HepG2 (cell line): ENCODE results near the gene TAF6L. TPM values are rescaled to one million over a fixed set of nuclear protein-coding genes. Genes with fewer than 3 reads are reported as not detected.

ENCODE experiments used
- ERF ChIP-seq: IDR thresholded peaks from 2 replicates; pipeline ENCODE4 v1.6.1; 2018; ENCODE audit warnings: missing biosample characterization, missing genetic modification reagents
- EZH2 ChIP-seq: conservative IDR thresholded peaks from 2 replicates; pipeline ENCODE4 v1.6.1; 2012; ENCODE audit warnings: mild to moderate bottlenecking, low read depth, low read length, moderate library complexity
- FOXK1 ChIP-seq: sonication (generic); formaldehyde crosslinking; IDR thresholded peaks from 2 replicates; pipeline ENCODE4 v1.4.0; 2020; ENCODE audit warnings: low read depth, missing genetic modification reagents, borderline replicate concordance
- GTF2F1 ChIP-seq: fragments of 150-350 bp; IDR thresholded peaks from 2 replicates; pipeline ENCODE4 v1.6.1; 2014; ENCODE audit warnings: low read length
- HNRNPK ChIP-seq: fragments of 200-400 bp; formaldehyde crosslinking; IDR thresholded peaks from 2 replicates; pipeline ENCODE4 v1.6.1; 2018; ENCODE audit warnings: low read length, low read depth, moderate library complexity, mild to moderate bottlenecking; ENCODE audit not compliant: poor library complexity, severe bottlenecking
- NCOA2 ChIP-seq: sonication (generic); formaldehyde crosslinking; IDR thresholded peaks from 2 replicates; pipeline ENCODE4 v1.8.0; 2022; ENCODE audit warnings: inconsistent platforms
- NFE2L2 ChIP-seq: fragments of 150-350 bp; IDR thresholded peaks from 2 replicates; pipeline ENCODE4 v1.6.1; 2014; ENCODE audit warnings: low read length
- SMAD3 ChIP-seq: sonication (generic); formaldehyde crosslinking; IDR thresholded peaks from 2 replicates; pipeline ENCODE4 v1.4.0; 2020; ENCODE audit warnings: missing genetic modification reagents
- STAT6 ChIP-seq: sonication (generic); formaldehyde crosslinking; IDR thresholded peaks from 2 replicates; pipeline ENCODE4 v1.4.0; 2020; ENCODE audit warnings: missing genetic modification reagents, mild to moderate bottlenecking, borderline replicate concordance
- ZBTB34 ChIP-seq: sonication (generic); formaldehyde crosslinking; IDR thresholded peaks from 2 replicates; pipeline ENCODE4 v1.8.0; 2022; ENCODE audit warnings: mild to moderate bottlenecking, missing genetic modification reagents
- ZNF263 ChIP-seq: sonication (generic); formaldehyde crosslinking; IDR thresholded peaks from 2 replicates; pipeline ENCODE4 v1.4.0; 2020; ENCODE audit warnings: missing genetic modification reagents
- ZNF549 ChIP-seq: sonication (generic); formaldehyde crosslinking; IDR thresholded peaks from 2 replicates; pipeline ENCODE4 v1.5.0; 2020; ENCODE audit warnings: missing genetic modification reagents
- ZNF687 ChIP-seq: sonication (generic); formaldehyde crosslinking; IDR thresholded peaks from 2 replicates; pipeline ENCODE4 v1.5.1; 2020; ENCODE audit warnings: mild to moderate bottlenecking, missing genetic modification reagents, moderate library complexity
- ZNF710 ChIP-seq: sonication (generic); formaldehyde crosslinking; IDR thresholded peaks from 2 replicates; pipeline ENCODE4 v1.5.0; 2020; ENCODE audit warnings: mild to moderate bottlenecking, missing genetic modification reagents, borderline replicate concordance
- ZNF749 ChIP-seq: sonication (generic); formaldehyde crosslinking; IDR thresholded peaks from 2 replicates; pipeline ENCODE4 v1.8.0; 2022; ENCODE audit warnings: mild to moderate bottlenecking, missing genetic modification reagents, moderate library complexity, borderline replicate concordance
- ZNF782 ChIP-seq: sonication (generic); formaldehyde crosslinking; IDR thresholded peaks from 2 replicates; pipeline ENCODE4 v1.4.0; 2020; ENCODE audit warnings: missing genetic modification reagents, mild to moderate bottlenecking, borderline replicate concordance
- ZNF816 ChIP-seq: sonication (generic); formaldehyde crosslinking; IDR thresholded peaks from 2 replicates; pipeline ENCODE4 v1.8.0; 2022; ENCODE audit warnings: missing genetic modification reagents, mild to moderate bottlenecking, borderline replicate concordance
- ZSCAN20 ChIP-seq: sonication (generic); formaldehyde crosslinking; IDR thresholded peaks from 2 replicates; pipeline ENCODE4 v1.4.0; 2020; ENCODE audit warnings: missing genetic modification reagents, mild to moderate bottlenecking, borderline replicate concordance
- ZSCAN29 ChIP-seq: sonication (generic); formaldehyde crosslinking; conservative IDR thresholded peaks from 2 replicates; pipeline ENCODE4 v1.4.0; 2020; ENCODE audit warnings: mild to moderate bottlenecking, missing genetic modification reagents
- polyA plus RNA-seq, 8 experiments: library from polyadenylated mRNA; depleted of rRNA in 3 of 8; stranded (reverse) in 7 of 8; unstranded in 1 of 8; fragments of >200 nt; fragmentation: Illumina TruSeq in 4 of 8; extraction: Trizol in 4 of 8; gene quantifications; 2 replicates each; pipeline versions ENCODE4 v1.2.1 to v1.2.3, GENCODE V29; 2011 to 2016; ENCODE audit warnings: low read depth in 4 of 8, missing spikeins in 1 of 8, mixed read lengths in 1 of 8; ENCODE audit not compliant: insufficient read depth in 1 of 8
- total RNA-seq, 5 experiments: library from RNA; depleted of rRNA; stranded (reverse); fragments of >200 nt; fragmentation: Illumina TruSeq; extraction: Trizol; gene quantifications; 2 replicates each; pipeline ENCODE4 v1.2.3, GENCODE V29; 2016; ENCODE audit warnings: low read depth in 1 of 5

The TAF6L gene
- total and polyA plus RNA-seq, 2 of the 13 experiments (the other 11 are each of a cell fraction or from before 2014, with no cell fraction given) = 12.6 to 19.4 TPM

- TF ChIP-seq ZNF687 (peak; percentile 96), HNRNPK (peak; percentile 87), ZNF263 (no peak; the same call in none of the 2 replicates), ZSCAN20 (CRISPR knock-in tag) (no peak; the same call in 1 of the 2 replicates), SMAD3 (peak; percentile 62; the same call in 1 of the 2 replicates), NFE2L2 (no peak), GTF2F1 (peak; percentile 32; the same call in 1 of the 2 replicates), ZSCAN29 (CRISPR knock-in tag) (no peak), ZNF816 (peak; percentile 22; the same call in 1 of the 2 replicates), FOXK1 (peak; percentile 66; the same call in 1 of the 2 replicates), ZNF749 (CRISPR knock-in tag) (peak; percentile 98), NCOA2 (CRISPR knock-in tag) (peak; percentile 59), ZNF782 (peak; percentile 93), STAT6 (no peak; the same call in 1 of the 2 replicates), EZH2 (no peak), ZBTB34 (CRISPR knock-in tag) (no peak), ZNF549 (CRISPR knock-in tag) (no peak), ERF (CRISPR knock-in tag) (peak; percentile 93), ZNF710 (CRISPR knock-in tag) (peak; percentile 26; the same call in 1 of the 2 replicates)
These were observed 43.9 kb upstream of the TAF6L start, which contains the start of gene HNRNPUL2 (continued) for GRCh38 chr11:62727165-62727871.
